Measurements from ENCODE around the gene ANKRD23.
A peak's percentile ranks its signal among the peaks of the same experiment; 100 is the strongest.
"Not testable (repeated sequence)": the region's sequence is repeated elsewhere in the genome, so short reads cannot be mapped to it uniquely, and the experiment has no call there.

The ANKRD23 gene

DNA sequence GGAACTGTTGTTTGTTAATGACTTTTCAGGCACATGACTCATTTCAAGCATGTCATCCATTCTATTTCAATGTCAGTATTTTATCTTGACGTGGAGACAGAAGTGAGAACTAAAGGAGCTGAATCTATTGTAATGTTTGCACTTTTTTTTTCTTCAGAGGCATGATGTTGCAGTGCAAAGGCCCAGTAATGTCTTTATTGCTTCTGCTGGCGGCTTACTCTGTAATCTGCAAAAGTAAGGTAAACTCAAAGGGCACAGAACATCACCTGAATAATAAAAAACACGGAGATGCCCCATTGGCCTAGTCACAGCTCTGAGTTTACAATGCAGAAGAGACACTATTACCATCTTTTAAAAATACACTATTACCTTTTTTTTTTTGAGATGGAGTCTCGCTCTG, 30.2 kb downstream of the ANKRD23 start:
- no peak for DNase-seq

- DNase-seq: no peak
These were observed 31.9 kb downstream of the ANKRD23 start for GRCh38 chr2:96811917-96812316.

DNA sequence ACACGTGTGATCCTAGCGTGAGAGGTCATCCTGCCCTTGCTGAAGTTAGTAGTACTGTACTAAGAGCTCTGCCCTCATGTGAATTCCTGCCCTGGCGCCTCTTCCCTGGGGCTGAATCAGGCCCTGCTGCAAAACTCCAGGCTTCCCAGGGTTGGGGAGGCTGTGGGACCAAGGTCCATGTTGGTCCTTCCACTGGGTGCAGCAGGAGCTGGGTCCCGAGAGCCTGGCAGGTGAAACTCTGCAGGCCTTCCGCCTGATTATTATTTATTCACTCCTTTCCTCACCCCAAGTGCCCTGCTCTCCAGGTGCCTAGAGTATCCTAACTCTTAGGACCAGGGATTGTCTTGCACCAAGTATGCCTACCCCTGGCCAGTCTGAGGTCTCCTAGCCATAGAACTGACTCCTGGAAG, 33.0 kb downstream of the ANKRD23 start:
- DNase-seq: no peak

DNA sequence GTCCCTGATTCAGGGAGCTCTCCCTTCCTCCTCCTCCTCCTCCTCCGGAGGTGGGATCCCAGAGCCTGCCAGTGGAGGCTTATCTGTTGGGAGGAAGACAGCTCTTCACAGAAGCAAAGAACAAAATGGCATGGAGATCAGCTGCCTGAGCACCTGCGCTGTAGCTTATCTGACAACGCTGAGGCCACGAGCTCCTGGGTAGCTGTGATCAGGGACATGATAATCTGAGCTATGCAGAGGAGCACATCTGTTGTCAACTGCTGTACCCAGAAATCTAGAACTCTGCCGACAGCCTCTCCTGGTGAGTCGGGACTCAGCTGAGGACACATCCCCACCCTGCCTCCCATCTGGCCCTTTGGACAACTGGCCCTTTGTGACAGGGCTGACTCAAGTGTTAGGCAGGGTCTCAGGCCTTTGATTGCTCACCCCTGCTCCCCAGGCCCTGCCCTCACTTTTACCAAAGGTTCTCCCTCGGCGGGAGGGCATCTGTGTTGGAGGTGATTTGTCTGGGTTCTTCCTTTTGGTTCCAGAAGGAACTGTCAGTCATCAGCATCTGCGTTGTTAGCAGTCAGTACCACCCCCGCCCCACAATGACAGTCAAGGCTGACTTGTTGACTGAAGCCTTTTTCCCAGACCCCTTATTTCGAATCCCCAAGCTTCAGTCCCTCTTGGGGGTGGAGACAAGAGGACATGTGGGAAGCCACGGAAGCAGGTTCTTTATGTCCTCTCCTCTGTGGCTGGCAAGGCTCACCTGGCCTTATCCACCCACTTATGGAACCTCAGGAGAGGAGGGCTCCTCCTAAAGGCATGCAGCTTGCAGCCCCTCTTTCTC, 33.7 kb downstream of the ANKRD23 start:
- no peak for DNase-seq

GRCh38 chr2:96809216-96809882, 34.5 kb downstream of the ANKRD23 start:
- DNase-seq: no peak

- no peak for DNase-seq
These were observed 35.5 kb downstream of the ANKRD23 start for GRCh38 chr2:96808176-96808837.

DNA sequence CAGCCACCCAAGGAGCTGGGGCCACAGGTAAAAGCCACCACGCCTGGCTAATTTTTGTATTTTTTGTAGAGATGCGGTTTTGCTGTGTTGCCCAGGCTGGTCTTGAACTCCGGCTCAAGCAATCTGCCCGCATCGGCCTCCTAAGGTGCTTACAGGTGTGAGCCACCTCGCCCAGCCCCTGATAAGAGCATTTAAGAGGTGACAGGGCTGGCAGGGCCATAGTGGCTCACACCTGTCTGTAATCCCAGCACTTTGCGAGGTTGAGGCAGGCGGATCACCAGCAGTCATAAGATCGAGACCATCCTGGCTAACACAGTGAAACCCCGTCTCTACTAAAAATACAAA, 36.7 kb downstream of the ANKRD23 start:
- no peak for DNase-seq

DNA sequence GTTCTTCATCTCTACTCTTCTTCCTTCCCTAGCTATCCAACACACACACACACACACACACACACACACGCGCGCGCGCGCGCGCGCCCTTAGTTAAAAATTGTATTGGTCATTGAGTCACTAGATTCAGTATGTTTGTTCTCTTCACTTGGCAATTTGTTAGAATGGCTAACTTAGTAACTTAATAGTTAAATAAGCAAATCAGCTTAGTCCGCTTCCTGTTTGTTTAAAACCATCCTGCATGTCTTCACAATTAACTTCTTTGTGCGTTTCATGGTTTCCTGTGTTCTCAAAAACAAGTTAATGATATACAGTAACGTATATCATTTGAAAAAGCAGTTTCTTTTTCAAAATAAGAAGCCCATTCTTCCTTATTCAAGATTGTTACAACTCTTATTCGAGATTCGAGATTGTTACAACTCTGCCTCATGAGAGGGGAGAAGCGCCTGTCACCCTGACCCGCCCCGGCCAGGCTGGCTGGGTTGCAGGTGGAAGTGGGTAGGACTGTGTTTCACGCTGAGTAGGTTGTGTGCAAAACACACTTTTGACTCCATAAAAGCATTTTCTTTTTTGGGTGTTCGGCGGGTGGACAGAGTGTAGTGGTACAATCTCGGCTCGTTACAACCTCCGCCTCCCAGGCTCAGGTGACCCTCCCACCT, 37.2 kb downstream of the ANKRD23 start:
- no peak for DNase-seq

- not testable (repeated sequence) for DNase-seq
These were observed 37.9 kb downstream of the ANKRD23 start for GRCh38 chr2:96805946-96806345.

DNA sequence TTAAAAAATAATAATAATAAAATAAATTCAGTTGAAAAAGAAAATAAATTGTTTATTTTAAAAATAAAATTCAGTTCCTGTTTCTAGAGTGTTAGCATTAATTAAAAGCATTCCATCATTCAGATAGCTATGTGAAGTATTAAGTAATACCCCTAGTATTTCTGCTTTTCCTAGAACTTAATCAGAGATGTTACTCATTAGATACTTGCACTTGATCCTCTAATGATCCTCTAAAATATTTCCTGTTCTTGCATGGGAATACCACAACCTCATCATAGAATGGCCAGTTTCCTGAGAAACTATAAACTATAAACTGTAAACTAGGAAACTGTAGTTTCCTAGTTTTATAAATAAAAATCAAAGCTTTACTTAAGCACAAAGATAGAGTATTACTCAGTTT, 38.8 kb downstream of the ANKRD23 start:
- DNase-seq: no peak

DNA sequence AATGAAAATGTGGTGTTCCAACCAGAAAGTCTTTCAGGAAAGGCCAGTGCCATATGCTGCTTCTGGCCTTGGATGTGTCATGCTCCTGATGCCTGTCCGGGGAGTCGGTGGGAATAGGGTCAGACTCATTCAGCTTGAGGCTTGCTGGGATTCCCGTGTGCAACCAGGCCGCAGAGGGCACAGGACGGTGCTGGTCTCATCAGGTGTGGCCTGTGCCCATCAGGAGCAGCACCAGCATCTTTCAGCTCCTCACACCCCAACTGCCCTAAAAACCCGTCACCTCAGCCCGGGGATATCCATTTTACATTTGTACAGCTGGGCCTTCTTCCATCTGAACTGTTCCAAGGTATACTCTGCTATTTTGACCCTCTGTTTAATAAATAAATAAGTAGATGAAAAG, 41.1 kb downstream of the ANKRD23 start:
- no peak for DNase-seq

DNA sequence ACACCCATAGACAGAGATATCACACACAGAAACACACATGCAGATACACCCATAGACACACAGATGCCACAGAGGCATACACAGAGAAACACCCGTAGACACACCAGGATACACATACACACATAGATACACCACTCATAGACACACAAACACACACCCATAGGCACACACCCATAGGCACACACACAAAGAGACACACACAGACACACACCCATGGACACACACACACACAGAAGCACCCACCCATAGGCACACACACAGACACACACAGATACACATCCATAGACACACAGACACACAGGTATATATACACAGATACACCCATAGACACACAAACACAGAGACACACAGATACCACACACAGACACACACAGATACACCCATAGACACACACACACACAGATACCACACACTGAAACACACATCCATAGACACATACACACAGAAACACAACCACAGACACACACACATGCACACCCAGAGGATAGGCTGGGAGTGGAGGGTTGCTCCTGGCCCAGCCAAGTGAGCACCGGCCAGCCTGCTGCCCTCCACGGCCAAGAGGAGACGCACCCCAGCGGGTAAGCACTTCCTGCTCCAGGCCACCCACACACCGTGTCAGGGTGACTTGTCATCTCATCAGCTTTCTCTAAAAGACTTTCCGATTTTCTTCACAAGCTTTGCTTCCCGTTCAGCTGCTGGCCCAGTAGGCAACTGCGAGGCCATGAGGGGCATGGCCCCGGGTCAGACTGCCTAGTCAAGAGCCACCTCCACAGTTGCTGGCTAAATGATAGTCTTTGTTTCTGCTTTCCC, 41.8 kb downstream of the ANKRD23 start:
- DNase-seq: no peak

DNA sequence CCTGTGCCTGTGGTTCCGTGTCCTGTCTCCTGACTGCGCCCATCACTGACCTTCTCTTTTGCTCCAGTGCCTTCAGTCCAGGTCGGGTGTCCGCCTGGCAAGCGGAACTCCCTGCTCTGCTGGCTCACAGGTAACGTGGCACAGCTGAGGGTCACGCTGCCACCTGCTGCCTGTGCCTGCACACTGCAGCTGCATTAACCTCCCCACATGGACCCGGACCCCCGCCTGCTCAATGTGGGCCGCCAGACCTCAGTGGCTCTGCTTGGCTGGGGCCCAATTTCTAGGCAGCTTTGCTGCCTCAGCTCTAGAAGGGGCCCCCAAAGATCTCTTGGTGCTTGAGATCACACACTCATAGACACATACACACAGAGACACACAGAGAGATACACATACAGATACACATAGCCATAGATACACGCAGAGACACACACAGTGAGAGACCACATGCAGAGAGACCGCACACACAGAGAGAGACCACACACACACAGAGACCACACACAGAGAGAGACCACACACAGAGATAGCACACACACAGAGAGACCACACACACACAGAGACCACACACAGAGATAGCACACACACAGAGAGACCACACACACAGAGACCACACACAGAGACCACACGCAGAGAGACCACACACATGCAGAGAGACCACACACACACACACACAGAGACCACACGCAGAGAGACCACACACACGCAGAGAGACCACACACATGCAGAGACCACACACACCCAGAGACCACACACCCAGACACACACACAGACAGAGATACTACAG, 42.6 kb downstream of the ANKRD23 start:
- DNase-seq: peak; percentile 21

- no peak for DNase-seq
These were observed 43.5 kb downstream of the ANKRD23 start for GRCh38 chr2:96800061-96801004.

DNA sequence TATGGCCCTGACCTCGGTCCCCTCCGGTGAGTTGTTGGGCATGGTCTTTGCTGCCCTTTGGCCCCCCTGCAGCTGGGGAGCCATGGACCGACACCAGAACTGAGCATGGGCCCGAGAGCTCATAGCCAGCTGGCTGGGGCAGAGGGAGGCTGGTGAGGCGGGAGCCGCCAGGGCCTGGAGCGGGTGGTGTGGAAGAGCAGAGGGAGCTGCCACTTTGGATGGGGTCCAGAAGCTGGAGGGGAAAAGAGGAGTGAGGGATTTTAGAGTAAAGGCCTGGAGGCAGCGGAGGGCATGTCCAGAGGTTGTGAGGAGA, 44.2 kb downstream of the ANKRD23 start:
- no peak for DNase-seq

GRCh38 chr2:96798733-96799622, 44.8 kb downstream of the ANKRD23 start:
- DNase-seq: no peak

GRCh38 chr2:96797066-96797625, 46.7 kb downstream of the ANKRD23 start:
- no peak for DNase-seq

DNA sequence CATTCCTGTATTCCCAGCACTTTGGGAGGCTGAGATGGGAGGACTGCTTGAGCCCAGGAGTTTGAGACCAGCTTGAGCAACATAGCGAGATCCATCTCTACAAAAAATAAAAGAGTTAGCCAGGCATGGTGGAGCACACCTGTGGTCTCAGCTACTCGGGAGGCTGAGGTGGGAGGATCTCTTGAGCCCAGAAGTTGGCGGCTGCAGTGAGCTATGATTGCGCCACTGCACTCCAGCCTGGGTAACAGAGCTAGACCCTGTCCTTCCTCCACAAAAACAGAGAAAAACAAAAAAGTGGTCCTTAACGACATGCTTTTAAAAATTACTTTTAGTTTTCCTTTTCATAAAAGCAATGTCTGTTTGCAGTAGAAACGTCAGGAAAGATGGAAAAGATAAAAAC, 47.3 kb downstream of the ANKRD23 start:
- not testable (repeated sequence) for DNase-seq

DNA sequence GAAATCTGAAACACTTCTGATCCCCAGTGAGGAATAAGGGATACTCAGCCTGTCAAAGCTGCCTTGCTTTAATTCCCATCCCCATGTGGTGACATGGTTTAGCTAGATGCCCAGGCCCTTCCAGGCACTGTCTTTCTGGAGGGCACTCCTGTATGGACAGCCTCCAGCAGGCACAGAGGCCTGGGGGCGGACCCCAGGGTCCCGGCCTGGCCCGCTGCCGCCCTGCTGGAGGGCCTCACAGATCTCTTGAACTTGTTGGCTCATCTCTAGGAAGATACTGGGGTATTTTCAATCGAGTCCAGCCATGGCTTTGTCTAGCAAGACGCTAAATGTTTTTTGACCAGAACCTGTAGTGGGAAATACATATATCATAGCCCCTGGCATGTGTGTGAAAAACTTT, 48.7 kb downstream of the ANKRD23 start:
- no peak for DNase-seq

Data from amniotic stem cell (primary cell).